Measurements from ENCODE around the gene ARHGDIG.

ARHGDIG gene

DNA sequence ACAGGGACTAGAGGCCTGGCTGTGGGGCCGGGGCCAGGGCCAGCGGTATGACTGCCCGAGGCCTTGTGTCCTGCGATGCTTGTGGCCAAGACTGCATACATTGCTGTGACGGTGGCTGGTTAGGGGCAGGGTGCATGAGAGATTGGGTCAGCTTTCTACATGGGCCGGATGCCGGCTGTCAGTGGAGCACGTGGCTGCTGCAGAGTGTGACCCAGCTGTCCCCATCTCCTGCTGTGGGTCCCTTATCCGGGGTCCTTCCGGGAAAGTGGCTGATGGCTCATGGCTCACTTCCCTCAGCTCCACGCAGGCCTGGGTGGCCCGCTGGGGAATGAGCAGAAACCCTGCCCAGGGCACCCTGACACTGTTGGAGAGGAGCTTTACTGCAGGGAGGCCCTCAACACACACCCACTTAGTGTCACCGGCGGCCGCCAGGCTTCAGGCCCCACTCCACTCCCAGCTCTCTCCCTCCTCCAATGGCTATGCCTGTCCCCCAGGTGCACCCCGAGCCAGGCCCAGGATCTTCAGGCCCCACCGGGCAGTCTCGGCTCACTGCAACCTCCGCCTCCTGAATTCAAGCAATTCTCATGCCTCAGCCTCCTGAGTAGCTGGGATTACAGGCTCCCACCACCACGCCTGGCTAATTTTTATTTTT is 3.8 kb upstream of the ARHGDIG start:
- H3K4me1 ChIP-seq (ENCODE audit: low read length), result peaks cover 10% of the 10 kb centered on the region; the same call in 1 of the 2 replicates
- no peak overlapping the region for H2AFZ ChIP-seq (ENCODE audit: low read depth, low read length)
- H4K20me1 ChIP-seq (ENCODE audit: insufficient read depth, low read length), result no peaks in the 10 kb centered on the region
- H3K9me3 ChIP-seq (ENCODE audit: insufficient read depth, low read length), result no peaks in the 10 kb centered on the region
- no peak overlapping the region for H3K27ac ChIP-seq (ENCODE audit: low read length)
- H3K79me2 ChIP-seq (ENCODE audit: low read length), result no peaks in the 10 kb centered on the region
- H3K4me3 ChIP-seq (ENCODE audit: low read length), result no peak overlapping the region
- H3K4me2 ChIP-seq (ENCODE audit: low read length), result no peak overlapping the region
- H3K36me3 ChIP-seq (replicated peaks; ENCODE audit: low read depth, low read length), result no peaks in the 10 kb centered on the region
- H3K27me3 ChIP-seq (ENCODE audit: low read depth, low read length), result no peaks in the 10 kb centered on the region
- no peak for TF ChIP-seq CTCF (IDR thresholded peaks at IDR 0.05; ENCODE audit: low read depth, low read length)
- no peak for TF ChIP-seq EZH2phosphoT487 (IDR thresholded peaks at IDR 0.05; ENCODE audit: low read depth)
- H3K9ac ChIP-seq (ENCODE audit: low read length), result no peak overlapping the region

DNA sequence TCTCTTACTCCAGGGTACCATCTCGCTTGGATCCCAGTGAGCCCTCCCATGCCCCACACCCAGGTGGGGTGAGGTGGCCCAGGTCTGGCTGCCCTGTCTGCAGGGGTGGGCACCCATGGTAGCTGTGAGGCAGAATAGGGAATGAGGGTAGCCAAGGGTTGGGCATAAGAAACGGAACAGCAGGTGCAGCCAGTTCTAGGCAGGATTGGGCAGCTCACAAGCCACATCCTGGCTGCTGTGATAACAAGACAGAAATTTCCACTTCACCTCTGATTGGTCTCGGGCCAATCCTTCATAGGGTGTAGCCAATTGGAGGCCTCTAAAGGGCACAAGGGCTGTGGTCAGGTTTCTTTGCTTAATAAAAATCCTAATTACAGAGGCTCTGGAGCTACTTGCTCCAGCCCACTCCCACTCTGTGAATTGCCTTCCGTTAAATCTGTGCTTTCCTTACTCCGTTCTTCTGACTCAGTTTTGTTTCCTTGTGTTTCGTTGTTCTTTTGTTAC is 1.5 kb upstream of the ARHGDIG start:
- peak overlapping the region; percentile 27; the same call in 1 of the 2 replicates for H3K4me2 ChIP-seq (ENCODE audit: low read length)
- no peaks in the 10 kb centered on the region for H4K20me1 ChIP-seq (ENCODE audit: insufficient read depth, low read length)
- no peak overlapping the region for H3K4me3 ChIP-seq (ENCODE audit: low read length)
- no peaks in the 10 kb centered on the region for H3K27me3 ChIP-seq (ENCODE audit: low read depth, low read length)
- no peak overlapping the region for H3K9ac ChIP-seq (ENCODE audit: low read length)
- no peaks in the 10 kb centered on the region for H3K9me3 ChIP-seq (ENCODE audit: insufficient read depth, low read length)
- no peak overlapping the region for H3K27ac ChIP-seq (ENCODE audit: low read length)
- H3K4me1 ChIP-seq (ENCODE audit: low read length), result peaks cover 7% of the 10 kb centered on the region; the same call in 1 of the 2 replicates
- H2AFZ ChIP-seq (ENCODE audit: low read depth, low read length), result peak overlapping the region; percentile 29; the same call in 1 of the 2 replicates
- H3K36me3 ChIP-seq (replicated peaks; ENCODE audit: low read depth, low read length), result no peaks in the 10 kb centered on the region
- H3K79me2 ChIP-seq (ENCODE audit: low read length), result peaks cover 14% of the 10 kb centered on the region
- no peak for TF ChIP-seq CTCF (IDR thresholded peaks at IDR 0.05; ENCODE audit: low read depth, low read length)
- no peak for TF ChIP-seq EZH2phosphoT487 (IDR thresholded peaks at IDR 0.05; ENCODE audit: low read depth)

DNA sequence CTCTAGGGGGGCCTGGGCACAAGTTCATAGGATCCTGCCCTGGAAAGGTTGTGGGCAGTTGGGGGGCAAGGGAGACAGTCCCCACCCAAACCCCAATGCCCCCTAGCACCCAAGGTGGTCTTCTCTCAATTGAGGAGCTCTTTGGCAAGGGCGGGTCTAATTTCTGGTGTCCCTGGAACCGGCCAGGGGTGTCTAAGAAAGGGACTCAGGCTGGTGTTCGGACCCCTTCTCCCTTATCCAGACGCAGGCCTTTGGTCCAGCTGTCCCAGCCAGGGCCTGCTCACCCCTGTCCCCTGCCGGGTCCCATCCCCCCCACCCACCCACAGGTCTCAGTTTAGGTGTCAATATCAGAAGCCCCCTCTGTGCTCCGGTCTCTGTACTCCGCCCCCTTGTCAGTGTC is 860 bp upstream of the ARHGDIG start:
- Histone ChIP-seq H3K27me3 (ENCODE audit: low read depth, low read length) (no peaks in the 10 kb centered on the region), H3K4me2 (ENCODE audit: low read length) (peak overlapping the region; percentile 27; the same call in 1 of the 2 replicates), H3K9me3 (ENCODE audit: insufficient read depth, low read length) (no peaks in the 10 kb centered on the region), H3K36me3 (replicated peaks; ENCODE audit: low read depth, low read length) (peaks cover 5% of the 10 kb centered on the region), H3K9ac (ENCODE audit: low read length) (no peak overlapping the region), H3K4me3 (ENCODE audit: low read length) (no peak overlapping the region), H2AFZ (ENCODE audit: low read depth, low read length) (peak overlapping the region; percentile 29; the same call in 1 of the 2 replicates), H4K20me1 (ENCODE audit: insufficient read depth, low read length) (no peaks in the 10 kb centered on the region), H3K79me2 (ENCODE audit: low read length) (peaks cover 20% of the 10 kb centered on the region), H3K27ac (ENCODE audit: low read length) (no peak overlapping the region), H3K4me1 (ENCODE audit: low read length) (peaks cover 13% of the 10 kb centered on the region)
- no peak for TF ChIP-seq EZH2phosphoT487 (IDR thresholded peaks at IDR 0.05; ENCODE audit: low read depth)
- TF ChIP-seq CTCF (IDR thresholded peaks at IDR 0.05; ENCODE audit: low read depth, low read length), result no peak

DNA sequence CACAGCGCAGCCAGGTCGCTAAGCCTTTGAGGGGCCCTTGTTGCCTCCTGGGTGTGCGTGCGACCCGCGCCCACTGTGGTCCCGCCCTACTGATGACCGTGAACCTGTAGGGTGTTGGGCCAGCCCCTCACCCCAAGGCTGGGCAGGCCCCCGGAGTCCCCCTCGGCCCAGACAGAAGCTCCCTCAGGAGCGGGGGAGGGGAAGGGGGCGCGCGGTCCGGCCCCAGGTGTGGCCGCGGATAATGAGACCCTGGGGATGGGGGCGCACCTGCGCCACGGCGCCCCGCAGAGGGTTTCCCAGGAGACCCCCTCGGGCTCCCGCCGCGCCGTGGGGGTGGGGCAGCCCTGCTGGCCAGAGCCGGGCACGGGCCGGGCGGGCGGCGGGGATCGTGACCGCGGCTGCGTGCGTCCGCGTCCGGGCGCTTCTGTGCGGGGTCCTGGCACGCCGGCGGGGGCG is 358 bp upstream of the ARHGDIG start:
- H4K20me1 ChIP-seq (ENCODE audit: insufficient read depth, low read length), result no peaks in the 10 kb centered on the region
- no peaks in the 10 kb centered on the region for H3K27me3 ChIP-seq (ENCODE audit: low read depth, low read length)
- H3K4me3 ChIP-seq (ENCODE audit: low read length), result no peak overlapping the region
- no peak overlapping the region for H3K9ac ChIP-seq (ENCODE audit: low read length)
- TF ChIP-seq CTCF (IDR thresholded peaks at IDR 0.05; ENCODE audit: low read depth, low read length) (no peak), EZH2phosphoT487 (IDR thresholded peaks at IDR 0.05; ENCODE audit: low read depth) (no peak)
- peaks cover 25% of the 10 kb centered on the region for H3K79me2 ChIP-seq (ENCODE audit: low read length)
- H3K36me3 ChIP-seq (replicated peaks; ENCODE audit: low read depth, low read length), result peaks cover 10% of the 10 kb centered on the region
- no peak overlapping the region for H2AFZ ChIP-seq (ENCODE audit: low read depth, low read length)
- no peak overlapping the region for H3K27ac ChIP-seq (ENCODE audit: low read length)
- H3K4me1 ChIP-seq (ENCODE audit: low read length), result peaks cover 14% of the 10 kb centered on the region
- H3K4me2 ChIP-seq (ENCODE audit: low read length), result no peak overlapping the region
- no peaks in the 10 kb centered on the region for H3K9me3 ChIP-seq (ENCODE audit: insufficient read depth, low read length)

Measured in OCI-LY3 (cell line).